Endothelial cell of umbilical vein (primary cell): ENCODE data around the gene TBC1D9. TPM values are rescaled to one million over a fixed set of nuclear protein-coding genes. Genes with fewer than 3 reads are reported as not detected.

ENCODE experiments used
- BruUV-seq: library from RNA; stranded (reverse); fragments of 400-500 nt; replicated peaks from 2 replicates; lab custom pipeline; 2021; lab: Mats Ljungman, UMichigan
- CTCF ChIA-PET: fragments of 300-600, 350-600 bp; sonication (Branson Sonifier 250); formaldehyde crosslinking; loops from one replicate; lab custom pipeline; 2021; ENCODE audit warnings: antibody characterized with exemption, inconsistent platforms; lab: Charles Lee
- POLR2A ChIA-PET: fragments of 300-600, 350-600 bp; sonication (Branson Sonifier 250); formaldehyde crosslinking; loops from one replicate; lab custom pipeline; 2021; ENCODE audit warnings: antibody characterized with exemption, inconsistent platforms; lab: Charles Lee
- DNase-seq: peaks from one replicate; pipeline ENCODE4 v3.0.0-alpha.2; 2011; ENCODE audit warnings: low read depth, low spot score
- FAIRE-seq: peaks from 2 replicates; lab custom pipeline; 2011; peaks lifted over from hg19 to GRCh38; lab: Jason Lieb, UNC
- H2AFZ ChIP-seq: 2 replicates; pipeline ENCODE4 v1.6.0; 2012; ENCODE audit warnings: low read depth, low read length, control low read depth, inconsistent platforms
- H3K27ac ChIP-seq: 2 replicates; pipeline ENCODE4 v1.5.1; 2011; ENCODE audit warnings: low read depth, mild to moderate bottlenecking, control low read depth, low read length, moderate library complexity; ENCODE audit not compliant: insufficient read depth
- H3K27me3 ChIP-seq, 2 experiments: 2 replicates each; pipeline versions ENCODE4 v1.6.0 to v1.6.1; 2011; ENCODE audit warnings: low read length in 2 of 2, mixed read lengths in 1 of 2; ENCODE audit not compliant: control insufficient read depth in 2 of 2, insufficient read depth in 2 of 2
- H3K36me3 ChIP-seq, 2 experiments: 2 replicates in 1 of 2; 3 replicates in 1 of 2; pipeline ENCODE4 v1.5.1; 2011; ENCODE audit warnings: low read length in 2 of 2, mild to moderate bottlenecking in 1 of 2, moderate library complexity in 1 of 2; ENCODE audit not compliant: control insufficient read depth in 2 of 2, insufficient read depth in 2 of 2; ENCODE audit errors: extremely low read depth in 1 of 2
- H3K4me1 ChIP-seq: 3 replicates; pipeline ENCODE4 v1.5.1; 2011; ENCODE audit warnings: mild to moderate bottlenecking, low read length; ENCODE audit not compliant: control insufficient read depth, insufficient read depth; ENCODE audit errors: extremely low read depth
- H3K4me2 ChIP-seq: 2 replicates; pipeline ENCODE4 v1.6.1; 2011; ENCODE audit warnings: low read length, control low read depth, mixed read lengths; ENCODE audit not compliant: insufficient read depth
- H3K4me3 ChIP-seq, 3 experiments: fragments of 200-600 bp in 1 of 3; sonication (generic), shearing (Covaris generic) in 1 of 3; replicated peaks in 1 of 3; 2 replicates each; pipeline ENCODE4 v1.5.1; 2011 to 2016; ENCODE audit warnings: control low read depth in 3 of 3, low read length in 3 of 3, mild to moderate bottlenecking in 2 of 3, inconsistent platforms in 1 of 3, low read depth in 1 of 3, moderate library complexity in 1 of 3; ENCODE audit not compliant: insufficient read depth in 1 of 3
- H3K79me2 ChIP-seq: 2 replicates; pipeline ENCODE4 v1.6.0; 2012; ENCODE audit warnings: low read length, inconsistent platforms; ENCODE audit not compliant: control insufficient read depth, insufficient read depth
- H3K9ac ChIP-seq: replicated peaks from 2 replicates; pipeline ENCODE3; 2011; ENCODE audit warnings: low read length, control low read depth; ENCODE audit not compliant: insufficient read depth; ENCODE audit errors: extremely low read depth
- H3K9me1 ChIP-seq: replicated peaks from 3 replicates; pipeline ENCODE4 v1.6.0; 2011; ENCODE audit warnings: mild to moderate bottlenecking, low read length; ENCODE audit not compliant: control insufficient read depth, insufficient read depth; ENCODE audit errors: extremely low read depth
- H3K9me3 ChIP-seq: replicated peaks from 2 replicates; pipeline ENCODE4 v1.5.1; 2012; ENCODE audit warnings: low read length, inconsistent platforms; ENCODE audit not compliant: control insufficient read depth, insufficient read depth
- H4K20me1 ChIP-seq: replicated peaks from 2 replicates; pipeline ENCODE3; 2011; ENCODE audit warnings: mild to moderate bottlenecking, low read length; ENCODE audit not compliant: control insufficient read depth, insufficient read depth; ENCODE audit errors: extremely low read depth
- CTCF ChIP-seq, 2 donors: IDR thresholded peaks; 1 replicate in 1 of 2; 2 replicates in 1 of 2; pipeline ENCODE4 v1.5.1; 2011; ENCODE audit warnings: low read length in 2 of 2, mild to moderate bottlenecking in 2 of 2, moderate library complexity in 2 of 2, control low read depth in 1 of 2, inconsistent platforms in 1 of 2, low read depth in 1 of 2; ENCODE audit not compliant: insufficient read depth in 1 of 2; ENCODE audit errors: extremely low read depth in 1 of 2
- EZH2 ChIP-seq: IDR thresholded peaks from 2 replicates; pipeline ENCODE4 v1.6.1; 2012; ENCODE audit warnings: borderline replicate concordance, low read depth, mild to moderate bottlenecking, moderate library complexity, low read length, inconsistent platforms; ENCODE audit not compliant: severe bottlenecking
- FOS ChIP-seq: IDR thresholded peaks from 2 replicates; pipeline ENCODE4 v1.6.1; 2011; ENCODE audit warnings: mild to moderate bottlenecking, low read length, moderate library complexity, borderline replicate concordance; ENCODE audit not compliant: insufficient read depth
- GATA2 ChIP-seq: IDR thresholded peaks from 2 replicates; pipeline ENCODE4 v1.7.0; 2011; ENCODE audit warnings: low read depth, mild to moderate bottlenecking, moderate library complexity, mixed read lengths, low read length; ENCODE audit not compliant: insufficient read length, insufficient read depth
- JUN ChIP-seq: IDR thresholded peaks from 2 replicates; pipeline ENCODE4 v1.6.1; 2011; ENCODE audit warnings: borderline replicate concordance, low read depth; ENCODE audit not compliant: insufficient read length, insufficient read depth
- MAX ChIP-seq: IDR thresholded peaks from 2 replicates; pipeline ENCODE4 v1.6.1; 2011; ENCODE audit not compliant: insufficient read depth, insufficient read length
- POLR2AphosphoS5 ChIP-seq: IDR thresholded peaks from 2 replicates; pipeline ENCODE4 v1.6.1; 2012; ENCODE audit warnings: low read depth, mild to moderate bottlenecking, control low read depth, low read length, moderate library complexity; ENCODE audit not compliant: insufficient read depth
- dilution Hi-C: fragments of 300-500 bp; cut with MboI; formaldehyde crosslinking; loops from one replicate; pipeline ENCODE4 v1.15.0; 2019; ENCODE audit warnings: low sequenced_read_pairs; ENCODE audit not compliant: extremely low pct_ligation_motif_present
- intact Hi-C: fragments of 100-400 bp; cut with micrococcal nuclease; formaldehyde crosslinking; loops from one replicate; pipeline ENCODE4 v1.10.0; 2022
- polyA plus RNA-seq, 4 experiments: library from polyadenylated mRNA; depleted of rRNA in 3 of 4; stranded (reverse) in 3 of 4; unstranded in 1 of 4; fragments of >200 nt; gene quantifications; 2 replicates each; pipeline versions ENCODE4 v1.2.1 to v1.2.3, GENCODE V29; 2011 to 2012; ENCODE audit warnings: missing spikeins in 1 of 4
- total RNA-seq: library from RNA; stranded (reverse); gene quantifications from 2 replicates; pipeline ENCODE4 v1.2.3, GENCODE V29; 2021

The TBC1D9 gene
- total and polyA plus RNA-seq, 2 donors (not counting 3 experiments of a cell fraction or from before 2014, with no cell fraction given): 21.7 to 45.3 TPM

GRCh38 chr4:140793291-140793690, 37.1 kb upstream of the TBC1D9 start:
- DNase-seq (no peak), FAIRE-seq (no peak)
- dilution Hi-C loops (no loop called here), intact Hi-C loops (no loop called here)
- Histone ChIP-seq H4K20me1 (no peaks in the 10 kb centered on the region), H3K9me1 (no peaks in the 10 kb centered on the region), H3K4me2 (no peak overlapping the region), H3K79me2 (no peaks in the 10 kb centered on the region), H3K27me3 (peaks cover 0 to 7% of the 10 kb centered on the region in 2 experiments), H3K4me1 (no peaks in the 10 kb centered on the region), H3K9me3 (no peaks in the 10 kb centered on the region), H3K36me3 (no peaks in the 10 kb centered on the region), H2AFZ (no peak overlapping the region), H3K27ac (no peak overlapping the region), H3K4me3 (no peak overlapping the region), H3K9ac (no peak overlapping the region)
- TF ChIP-seq CTCF (IDR thresholded peaks at IDR 0.05; ENCODE audit: extremely low read depth in 1 of 2, insufficient read depth in 1 of 2, low read depth in 1 of 2, low read length in 2 of 2) (no peak), EZH2 (no peak), JUN (no peak), FOS (no peak), MAX (no peak), GATA2 (no peak), POLR2AphosphoS5 (no peak)
- CTCF ChIA-PET: no interaction called here
- POLR2A ChIA-PET: no interaction called here
- no TSS peak for BruUV-seq
